D721Med (cell line): ENCODE measurements around the gene LSM10.

ENCODE experiments used
- DNase-seq: peaks from one replicate; pipeline ENCODE4 v3.0.0; 2011; ENCODE audit warnings: low spot score; ENCODE audit not compliant: insufficient read length
- FAIRE-seq: peaks from 2 replicates; lab custom pipeline; 2011; peaks lifted over from hg19 to GRCh38; lab: Jason Lieb, UNC
- TF ChIP-seq, protein P1 (sequence below): IDR thresholded peaks from 2 replicates; pipeline ENCODE4 v1.5.1; 2012; ENCODE audit warnings: mild to moderate bottlenecking, control low read depth; ENCODE audit not compliant: insufficient read depth; ENCODE audit errors: missing control alignments

Gene LSM10

DNA sequence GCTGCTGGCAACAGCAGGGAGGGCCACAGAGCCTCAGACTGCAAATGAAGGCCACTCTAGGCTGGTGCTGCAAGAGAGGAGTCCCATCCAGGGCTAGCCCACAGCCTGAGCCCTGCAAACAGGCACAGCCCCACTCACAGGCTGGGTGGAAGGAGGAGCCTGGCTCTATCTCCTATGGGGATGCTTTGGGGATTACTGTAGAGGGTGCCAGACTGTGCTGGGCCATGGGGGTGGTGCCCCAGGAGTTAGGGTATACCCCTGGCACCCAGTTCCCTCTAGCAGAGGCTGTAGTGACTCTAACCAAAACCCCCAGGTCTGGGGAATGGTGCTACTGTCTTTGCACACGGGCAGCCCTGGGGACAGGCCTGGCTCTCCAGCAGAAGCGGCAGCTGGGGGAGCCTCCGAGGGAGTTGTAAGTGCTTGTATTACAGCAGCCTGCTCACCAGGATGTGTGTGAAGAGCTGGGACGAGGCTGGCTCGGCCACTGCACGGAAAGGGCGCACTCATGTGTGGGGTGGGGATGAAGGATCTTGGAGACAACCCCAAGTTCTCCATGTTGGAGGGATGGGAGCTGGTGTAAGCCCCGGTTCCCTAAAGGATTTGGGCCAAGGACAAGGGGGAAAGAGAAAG lies 50.9 kb downstream of the LSM10 start:
- FAIRE-seq (no peak), DNase-seq (no peak)
- TF ChIP-seq, protein P1, sequence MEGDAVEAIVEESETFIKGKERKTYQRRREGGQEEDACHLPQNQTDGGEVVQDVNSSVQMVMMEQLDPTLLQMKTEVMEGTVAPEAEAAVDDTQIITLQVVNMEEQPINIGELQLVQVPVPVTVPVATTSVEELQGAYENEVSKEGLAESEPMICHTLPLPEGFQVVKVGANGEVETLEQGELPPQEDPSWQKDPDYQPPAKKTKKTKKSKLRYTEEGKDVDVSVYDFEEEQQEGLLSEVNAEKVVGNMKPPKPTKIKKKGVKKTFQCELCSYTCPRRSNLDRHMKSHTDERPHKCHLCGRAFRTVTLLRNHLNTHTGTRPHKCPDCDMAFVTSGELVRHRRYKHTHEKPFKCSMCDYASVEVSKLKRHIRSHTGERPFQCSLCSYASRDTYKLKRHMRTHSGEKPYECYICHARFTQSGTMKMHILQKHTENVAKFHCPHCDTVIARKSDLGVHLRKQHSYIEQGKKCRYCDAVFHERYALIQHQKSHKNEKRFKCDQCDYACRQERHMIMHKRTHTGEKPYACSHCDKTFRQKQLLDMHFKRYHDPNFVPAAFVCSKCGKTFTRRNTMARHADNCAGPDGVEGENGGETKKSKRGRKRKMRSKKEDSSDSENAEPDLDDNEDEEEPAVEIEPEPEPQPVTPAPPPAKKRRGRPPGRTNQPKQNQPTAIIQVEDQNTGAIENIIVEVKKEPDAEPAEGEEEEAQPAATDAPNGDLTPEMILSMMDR: no peak

DNA sequence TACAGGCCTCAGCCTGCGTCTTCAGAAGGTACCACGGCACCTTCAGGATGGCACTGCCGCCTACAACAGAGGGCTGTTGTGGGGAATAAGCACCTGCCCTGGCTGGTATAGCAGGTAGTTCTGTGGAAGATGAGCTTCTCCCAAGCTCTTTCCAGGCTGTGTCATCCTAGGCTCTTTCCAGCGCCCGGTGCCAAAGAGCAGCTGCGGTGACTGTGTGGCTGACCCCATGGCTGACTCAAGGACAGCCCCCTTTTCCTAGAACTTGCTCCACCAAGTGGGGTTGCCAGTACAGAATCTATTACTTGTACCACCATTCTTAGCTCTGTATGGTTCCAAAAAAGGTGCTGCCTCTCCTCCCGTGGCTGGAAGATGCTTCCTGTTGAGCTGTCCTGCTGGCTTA lies 52.4 kb downstream of the LSM10 start:
- FAIRE-seq (no peak), DNase-seq (no peak)
- TF ChIP-seq, protein P1: no peak

DNA sequence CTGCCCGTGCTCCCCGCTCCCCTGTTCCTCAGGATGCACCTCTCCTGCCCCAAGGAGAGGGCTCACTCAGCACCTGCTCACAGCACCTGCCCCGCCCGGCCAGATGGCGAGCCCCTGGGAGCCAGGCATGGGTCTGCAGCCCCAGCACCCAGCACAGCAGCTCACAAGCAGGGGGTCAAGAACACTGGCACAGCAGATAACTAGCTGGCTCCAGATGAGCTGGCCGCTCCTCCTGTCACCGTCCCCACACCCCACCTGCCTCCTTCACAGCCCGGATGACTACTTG lies 53.4 kb downstream of the LSM10 start:
- TF ChIP-seq, protein P1: no peak
- no peak for FAIRE-seq
- no peak for DNase-seq

DNA sequence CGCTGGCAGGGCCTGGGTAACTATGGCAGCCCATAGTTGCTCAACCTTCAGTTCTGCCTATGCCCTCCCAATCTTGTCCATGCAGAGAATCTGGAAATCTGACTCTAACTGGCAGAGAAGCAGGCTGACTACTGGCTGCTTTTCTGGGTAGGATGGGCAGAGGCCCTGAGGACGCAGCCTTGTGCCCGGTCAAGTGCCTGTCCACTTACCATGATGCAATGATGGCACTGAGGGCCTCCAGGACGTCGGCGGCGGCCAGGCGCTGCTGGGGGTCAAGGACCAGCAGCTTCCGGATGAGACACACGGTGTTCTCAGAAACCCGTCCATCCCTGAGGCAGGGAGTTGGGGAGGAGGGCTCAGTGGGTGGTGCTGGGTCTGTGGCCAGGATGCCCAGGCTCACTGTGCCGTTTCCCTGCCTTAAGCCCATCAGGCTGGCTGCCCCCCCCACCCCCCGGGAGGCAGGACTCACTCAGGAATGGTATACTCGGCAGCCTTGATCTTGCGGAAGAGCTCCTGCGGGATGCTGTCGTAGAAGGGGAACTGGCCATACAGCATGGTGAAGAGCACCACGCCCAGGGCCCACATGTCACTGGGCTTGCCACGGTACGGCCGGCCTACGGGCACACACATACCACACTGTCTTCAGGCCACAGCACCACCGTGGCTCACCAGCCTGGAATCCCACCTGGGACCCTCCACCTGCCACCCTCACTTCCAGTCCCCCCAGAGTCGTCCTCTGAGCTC lies 53.9 kb downstream of the LSM10 start:
- TF ChIP-seq, protein P1: no peak
- DNase-seq (no peak), FAIRE-seq (no peak)
